GM18870 (cell line): Measurements from ENCODE around the gene CLEC18C.
"Not testable (repeated sequence)": the region's sequence is repeated elsewhere in the genome, so short reads cannot be mapped to it uniquely, and the experiment has no call there.

Experiments used
- ATAC-seq: cut with Tn5 transposase; IDR thresholded peaks from one replicate; pipeline ENCODE4 v1.9.1; 2021; ENCODE audit warnings: moderate library complexity; ENCODE audit not compliant: unreplicated experiment

CLEC18C gene

GRCh38 chr16:70158261-70158939 is 15.2 kb upstream of the CLEC18C start:
- ATAC-seq = no peak

GRCh38 chr16:70159355-70160348 is 13.9 kb upstream of the CLEC18C start:
- no peak for ATAC-seq

DNA sequence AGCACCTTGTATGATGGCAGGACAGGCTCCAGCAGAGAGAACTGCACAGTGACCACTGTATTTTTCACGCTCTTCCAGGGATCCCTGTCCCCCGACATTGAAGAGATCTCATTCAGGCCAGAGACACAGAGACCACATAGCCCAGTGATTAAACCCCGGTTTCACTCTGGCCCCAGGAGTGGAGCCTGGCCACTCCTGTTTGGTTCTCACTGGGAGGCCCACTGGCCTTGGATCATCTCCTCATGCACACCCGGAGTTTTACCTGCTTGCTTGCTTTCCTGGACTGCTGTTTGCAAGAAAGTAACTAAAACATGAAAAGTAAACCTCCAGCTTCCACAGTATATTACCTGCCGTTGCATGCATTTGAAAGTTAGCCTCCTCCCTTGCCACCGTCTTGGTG is 13.2 kb upstream of the CLEC18C start:
- no peak for ATAC-seq

DNA sequence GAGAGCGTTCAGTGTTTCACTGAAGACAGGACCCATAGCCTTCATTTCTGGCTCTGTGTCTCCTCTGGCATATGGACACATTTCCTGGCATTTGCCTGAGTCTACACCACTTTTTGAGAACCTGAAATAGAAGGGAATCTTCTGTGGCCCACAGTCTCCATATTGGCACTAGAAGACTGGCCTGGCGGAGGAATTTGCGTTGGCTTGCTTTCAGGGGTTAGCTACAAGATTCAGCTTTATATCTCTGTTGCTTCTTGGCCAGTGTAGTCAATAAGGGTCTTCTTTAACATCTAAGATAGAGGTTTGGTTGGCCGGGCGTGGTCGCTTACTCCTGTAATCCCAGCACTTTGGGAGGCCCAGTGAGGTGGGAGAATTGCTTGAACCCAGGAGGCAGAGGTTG is 12.8 kb upstream of the CLEC18C start:
- ATAC-seq = no peak

- no peak for ATAC-seq
Observed at GRCh38 chr16:70161350-70161749, 12.2 kb upstream of the CLEC18C start.

DNA sequence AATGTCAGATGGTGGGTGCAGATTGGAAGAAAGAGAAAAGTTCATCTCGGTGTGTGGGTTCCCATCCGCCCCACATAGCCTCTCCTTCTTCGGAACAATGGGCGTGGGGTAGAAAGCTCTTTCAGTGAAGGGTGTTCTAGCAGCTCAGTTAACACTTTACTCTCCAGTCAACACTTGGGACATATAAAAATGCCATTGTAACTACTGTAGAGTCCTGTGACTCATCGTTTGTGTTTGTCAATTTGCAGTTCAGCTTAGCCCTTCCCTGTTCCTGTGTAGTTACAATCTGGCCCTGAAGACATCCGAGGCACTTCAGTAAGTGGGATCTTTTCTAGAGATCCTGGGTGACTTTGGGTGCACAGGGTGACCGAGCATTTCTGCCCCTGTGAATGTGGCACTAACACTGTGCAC is 11.5 kb upstream of the CLEC18C start:
- no peak for ATAC-seq

DNA sequence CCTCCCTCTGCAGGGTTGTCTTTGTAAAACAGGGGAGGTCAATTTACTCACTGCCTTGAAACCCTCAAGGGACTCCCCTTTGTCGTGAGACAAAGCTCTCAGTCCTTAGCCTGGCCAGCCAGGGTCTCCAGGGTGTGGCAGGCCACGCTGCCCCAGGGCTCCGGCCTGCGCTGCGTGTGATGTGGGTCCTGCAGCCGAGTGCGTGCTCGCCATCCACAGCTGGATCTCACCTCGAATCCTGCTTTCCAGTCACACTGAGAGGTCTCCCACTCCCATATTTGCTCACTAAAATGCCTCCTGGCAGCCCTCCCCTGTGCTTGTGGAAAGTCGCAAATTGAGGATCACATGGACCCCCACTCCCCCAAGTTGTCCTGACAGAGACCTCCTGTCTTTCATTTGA is 10.0 kb upstream of the CLEC18C start:
- ATAC-seq = no peak

- not testable (repeated sequence) for ATAC-seq
Observed at GRCh38 chr16:70166688-70167087, 6.9 kb upstream of the CLEC18C start.

DNA sequence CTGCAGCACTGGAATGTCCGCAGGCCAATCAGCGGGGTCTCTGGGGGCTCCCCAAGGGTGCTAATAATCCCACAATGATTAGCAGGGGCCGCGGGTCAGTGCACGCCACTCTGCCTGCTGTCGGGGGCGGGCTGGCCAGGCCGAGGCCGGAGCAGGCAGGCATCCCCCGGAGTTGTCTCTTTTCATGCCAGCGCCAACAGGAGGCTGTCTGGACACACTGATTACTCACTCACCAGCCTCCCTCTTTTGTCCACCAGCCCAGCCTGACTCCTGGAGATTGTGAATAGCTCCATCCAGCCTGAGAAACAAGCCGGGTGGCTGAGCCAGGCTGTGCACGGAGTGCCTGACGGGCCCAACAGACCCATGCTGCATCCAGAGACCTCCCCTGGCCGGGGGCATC is 329 bp downstream of the CLEC18C start:
- ATAC-seq = not testable (repeated sequence)

- ATAC-seq = not testable (repeated sequence)
Observed at GRCh38 chr16:70174387-70174932, 873 bp downstream of the CLEC18C start.

DNA sequence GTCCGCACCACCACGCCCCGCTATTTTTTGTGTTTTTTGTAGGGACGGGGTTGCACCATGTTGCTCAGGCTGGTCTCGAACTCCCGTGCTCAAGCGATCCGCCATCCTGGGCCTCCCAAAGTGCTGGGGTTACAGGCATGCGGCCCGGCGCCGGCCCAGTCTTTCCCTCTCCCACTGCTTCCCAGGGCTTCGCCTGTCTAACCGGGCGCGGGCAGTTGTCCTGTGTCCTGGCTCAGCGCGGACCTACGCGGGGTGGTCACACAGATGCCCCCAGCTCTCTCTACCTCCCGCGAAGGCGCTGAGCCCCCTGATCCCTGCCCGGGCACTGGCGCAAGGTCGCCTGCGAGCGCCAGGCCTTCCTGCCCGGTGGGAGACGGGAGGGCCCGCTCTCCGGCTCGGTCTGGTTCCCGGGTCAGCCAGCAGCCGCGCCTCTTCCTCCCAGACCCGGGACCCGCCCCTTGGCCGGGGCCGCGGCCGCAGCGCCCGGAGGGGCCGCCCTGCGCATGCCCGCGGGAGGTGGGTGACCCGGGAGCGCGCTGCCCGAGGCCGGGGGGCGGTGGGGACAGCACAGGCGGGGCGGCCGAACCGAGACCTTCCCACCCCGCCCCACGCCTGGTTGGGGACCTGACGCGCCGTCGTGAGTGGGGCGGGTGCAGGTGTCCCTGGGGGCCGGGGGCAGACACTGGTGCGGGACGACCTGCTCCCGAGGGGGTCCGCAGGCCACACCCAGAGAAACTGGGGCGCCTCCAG is 14.4 kb downstream of the CLEC18C start:
- not testable (repeated sequence) for ATAC-seq

DNA sequence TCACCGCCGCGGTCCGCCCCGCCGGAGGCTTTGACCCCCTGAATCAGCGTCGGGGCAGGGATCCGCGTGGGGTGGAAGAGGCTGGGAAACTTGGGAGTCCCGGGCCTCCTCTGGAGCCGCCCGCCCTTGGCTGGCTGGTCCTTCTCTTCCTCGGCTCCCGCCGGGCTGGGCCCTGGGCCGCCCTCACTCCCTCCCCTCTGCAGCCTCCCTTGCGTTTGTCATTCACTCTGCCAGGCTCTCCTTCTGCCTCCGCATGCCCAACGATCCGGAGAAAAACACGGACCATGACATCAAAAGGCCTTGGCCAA is 15.0 kb downstream of the CLEC18C start:
- ATAC-seq = not testable (repeated sequence)

- ATAC-seq = not testable (repeated sequence)
Observed at GRCh38 chr16:70190574-70190973, 17.0 kb downstream of the CLEC18C start.

DNA sequence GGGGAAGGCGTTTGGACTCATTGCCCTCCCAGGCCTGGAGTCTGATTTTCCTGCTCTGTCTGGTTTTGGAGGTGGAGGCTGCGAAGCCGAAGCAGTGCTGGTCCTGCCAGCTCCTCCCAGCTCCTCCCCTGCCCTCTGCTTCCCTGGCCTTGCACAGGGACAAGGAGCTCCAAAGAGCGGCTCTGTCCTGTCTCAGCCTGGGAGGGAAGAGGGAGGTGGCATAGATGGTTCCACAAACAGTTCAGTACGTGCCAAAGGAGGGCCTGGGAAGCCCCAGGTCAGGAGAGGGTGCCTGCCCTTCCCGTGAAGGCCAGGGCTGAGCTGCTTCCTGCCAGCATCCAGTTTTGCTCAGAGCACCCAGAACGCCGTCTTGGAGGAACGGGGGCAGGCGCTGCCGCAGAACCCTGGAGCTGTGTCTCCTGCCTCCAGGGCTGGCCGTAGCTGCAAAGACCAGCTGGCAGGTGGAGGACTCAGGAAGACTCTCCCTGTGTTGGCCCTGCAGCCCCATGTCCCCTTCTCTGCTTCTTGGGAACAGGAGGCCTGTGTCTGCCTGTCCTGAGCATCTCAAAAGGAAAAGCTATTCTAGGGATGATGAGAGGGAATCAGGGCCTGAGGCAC is 23.2 kb downstream of the CLEC18C start:
- not testable (repeated sequence) for ATAC-seq

GRCh38 chr16:70197611-70198010 is 24.0 kb downstream of the CLEC18C start:
- not testable (repeated sequence) for ATAC-seq

- ATAC-seq = not testable (repeated sequence)
Observed at GRCh38 chr16:70198230-70198629, 24.6 kb downstream of the CLEC18C start.

DNA sequence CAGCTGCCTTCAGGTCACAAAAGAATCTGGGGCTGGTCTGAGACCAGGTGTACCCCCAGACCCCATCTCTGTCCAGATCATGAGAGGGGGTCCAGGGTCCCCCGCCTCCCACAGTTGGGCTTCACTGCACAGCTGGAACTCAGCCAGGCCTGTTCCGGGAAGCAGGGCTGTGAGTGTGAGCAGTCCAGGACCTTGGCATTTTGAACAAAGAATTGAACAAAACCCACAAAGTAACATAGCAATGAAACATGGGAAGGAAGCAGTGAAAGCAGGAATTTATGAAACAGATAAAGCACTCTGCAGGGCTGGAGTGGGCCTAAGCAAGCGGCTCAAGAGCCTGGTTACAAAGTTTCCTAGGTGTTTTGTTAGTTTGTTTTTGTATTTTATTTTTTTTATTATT is 25.1 kb downstream of the CLEC18C start:
- ATAC-seq = not testable (repeated sequence)

DNA sequence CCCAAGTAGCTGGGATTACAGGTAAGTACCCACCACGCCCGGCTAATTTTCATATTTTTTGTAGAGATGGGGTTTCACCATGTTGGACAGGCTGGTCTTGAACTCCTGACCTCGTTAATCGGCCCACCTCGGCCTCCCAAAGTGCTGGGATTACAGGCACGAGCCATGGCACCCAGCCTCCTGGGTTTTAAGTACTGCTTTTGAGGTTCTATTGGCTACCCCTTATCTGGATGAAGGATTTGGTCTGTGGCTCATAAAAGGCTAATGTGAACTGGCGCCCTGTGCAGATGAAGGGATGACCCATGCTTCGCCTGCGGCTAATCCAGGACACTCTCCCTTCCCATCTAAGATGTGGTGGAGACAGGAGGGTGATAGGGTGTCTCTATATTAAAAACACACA is 25.6 kb downstream of the CLEC18C start:
- ATAC-seq = not testable (repeated sequence)

GRCh38 chr16:70200063-70200462 is 26.5 kb downstream of the CLEC18C start:
- ATAC-seq = not testable (repeated sequence)

GRCh38 chr16:70203508-70203907 is 29.9 kb downstream of the CLEC18C start:
- not testable (repeated sequence) for ATAC-seq

GRCh38 chr16:70204010-70204409 is 30.4 kb downstream of the CLEC18C start:
- not testable (repeated sequence) for ATAC-seq
